Activated CD4-positive, alpha-beta T cell treated with anti-CD3 and anti-CD28 coated beads, Interleukin-2, amount 10 ng/mL, durations not matched to agents 24 days and 14 days (primary cell): ENCODE results near the gene PGRMC1. TPM values are rescaled to one million over a fixed set of nuclear protein-coding genes. Genes with fewer than 3 reads are reported as not detected.
"Not testable (repeated sequence)": the region's sequence is repeated elsewhere in the genome, so short reads cannot be mapped to it uniquely, and the experiment has no call there.

Experiments used
- DNase-seq: peaks from one replicate; pipeline ENCODE4 v3.0.0; 2022
- H3K27ac Mint-ChIP-seq: one replicate; pipeline ENCODE4 v1.8.0; 2022; ENCODE audit warnings: mild to moderate bottlenecking, mixed read lengths
- H3K27me3 Mint-ChIP-seq: one replicate; pipeline ENCODE4 v1.8.0; 2022; ENCODE audit warnings: mixed read lengths
- H3K36me3 Mint-ChIP-seq: one replicate; pipeline ENCODE4 v1.8.0; 2022; ENCODE audit warnings: low read depth, mild to moderate bottlenecking, mixed read lengths
- H3K4me1 Mint-ChIP-seq: one replicate; pipeline ENCODE4 v1.8.0; 2021; ENCODE audit warnings: mixed read lengths
- H3K4me3 Mint-ChIP-seq: one replicate; pipeline ENCODE4 v1.8.0; 2022; ENCODE audit warnings: mild to moderate bottlenecking, moderate library complexity, mixed read lengths
- H3K9me3 Mint-ChIP-seq: one replicate; pipeline ENCODE4 v1.8.0; 2021; ENCODE audit warnings: mixed read lengths
- intact Hi-C: fragments of 100-400 bp; cut with micrococcal nuclease; formaldehyde crosslinking; loops from one replicate; pipeline ENCODE4 v1.15.1; 2023
- total RNA-seq: library from RNA; stranded (reverse); gene quantifications from 2 replicates; pipeline ENCODE4 v1.2.3, GENCODE V29; 2022

PGRMC1 gene
- total RNA-seq, 1 donor from 2014 or later = 45.5 TPM

DNA sequence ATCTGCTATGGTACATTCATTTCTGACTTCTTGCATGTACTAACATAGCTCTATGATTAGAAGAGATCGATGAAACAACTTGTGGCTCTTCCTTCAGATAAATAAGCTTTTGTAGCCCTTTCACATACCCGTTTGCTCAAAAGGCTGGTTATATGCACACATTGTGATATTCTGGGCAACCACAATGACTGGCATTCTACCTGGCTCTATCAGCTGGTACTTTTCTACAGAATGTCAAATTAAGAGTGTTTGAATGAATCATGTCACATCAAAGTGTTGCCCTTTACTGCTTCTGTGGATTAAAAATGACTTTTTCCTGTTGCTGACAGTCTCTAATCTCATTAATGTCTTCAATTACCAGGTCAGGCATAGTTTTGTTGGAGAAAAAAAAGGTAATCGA lies 11.6 kb downstream of the PGRMC1 start:
- no peak overlapping the region for H3K27ac Mint-ChIP-seq
- no peaks in the 10 kb centered on the region for H3K9me3 Mint-ChIP-seq
- H3K27me3 Mint-ChIP-seq = no peaks in the 10 kb centered on the region
- no peak overlapping the region for H3K4me3 Mint-ChIP-seq
- intact Hi-C loops = loop anchor here (10.0 kb wide), 1 partner anchor 147 kb away; the partner anchor contains the start of gene SLC25A43
- peaks cover 25% of the 10 kb centered on the region for H3K36me3 Mint-ChIP-seq
- peaks cover 5% of the 10 kb centered on the region for H3K4me1 Mint-ChIP-seq
- no peak for DNase-seq

DNA sequence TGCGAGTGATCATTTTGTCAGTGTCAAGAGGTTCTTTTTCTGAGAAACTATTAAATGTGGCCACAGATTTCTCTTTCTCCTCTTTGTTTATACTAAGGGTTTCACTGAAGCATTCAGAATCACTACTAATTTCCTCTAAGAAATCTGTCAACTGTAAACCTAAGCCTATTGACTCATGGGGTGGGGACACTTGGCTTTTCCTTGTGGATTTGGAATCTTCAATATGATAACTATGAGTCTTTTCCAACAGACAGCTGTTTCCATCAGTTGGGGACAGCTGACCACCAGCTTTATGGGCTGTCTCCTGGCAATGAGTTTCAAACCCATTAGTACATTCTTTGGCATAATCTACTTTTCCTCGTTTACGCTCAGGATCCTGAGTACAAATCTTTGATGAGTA lies 13.8 kb downstream of the PGRMC1 start:
- intact Hi-C loops = loop anchor here (10.0 kb wide), 1 partner anchor 145 kb away; the partner anchor contains the start of gene SLC25A43
- peaks cover 3% of the 10 kb centered on the region for H3K4me1 Mint-ChIP-seq
- no peaks in the 10 kb centered on the region for H3K27me3 Mint-ChIP-seq
- H3K9me3 Mint-ChIP-seq = no peaks in the 10 kb centered on the region
- H3K36me3 Mint-ChIP-seq = peaks cover 12% of the 10 kb centered on the region
- no peak overlapping the region for H3K4me3 Mint-ChIP-seq
- DNase-seq = no peak
- no peak overlapping the region for H3K27ac Mint-ChIP-seq

GRCh38 chrX:119251386-119251785 lies 15.3 kb downstream of the PGRMC1 start:
- Mint-ChIP-seq H3K36me3 (peaks cover 6% of the 10 kb centered on the region), H3K4me3 (no peak overlapping the region), H3K27me3 (no peaks in the 10 kb centered on the region), H3K27ac (no peak overlapping the region), H3K4me1 (peaks cover 3% of the 10 kb centered on the region), H3K9me3 (no peaks in the 10 kb centered on the region)
- no peak for DNase-seq
- intact Hi-C loops = no loop called here

DNA sequence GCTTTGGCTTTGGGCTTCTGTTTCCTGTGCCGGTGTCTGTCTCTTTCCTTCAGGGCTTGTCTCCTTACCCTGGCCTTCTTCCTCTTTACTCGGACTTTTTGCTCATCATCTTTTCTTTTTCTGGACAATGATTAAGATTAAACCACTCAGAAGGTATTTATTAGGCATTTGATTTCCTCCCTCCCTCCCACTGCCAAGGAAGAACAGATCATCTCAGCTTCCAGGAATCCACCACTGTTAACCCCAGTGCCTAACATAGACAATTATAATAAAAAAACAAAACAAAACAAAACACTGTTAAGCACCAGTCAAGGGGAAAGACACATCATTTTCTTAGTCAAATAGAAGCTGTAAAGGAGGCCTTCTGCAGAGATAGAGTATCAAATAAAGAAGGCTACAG lies 16.6 kb downstream of the PGRMC1 start:
- no peak for DNase-seq
- Mint-ChIP-seq H3K4me1 (peaks cover 3% of the 10 kb centered on the region), H3K27me3 (peaks cover 7% of the 10 kb centered on the region), H3K9me3 (no peaks in the 10 kb centered on the region), H3K36me3 (peaks cover 6% of the 10 kb centered on the region), H3K4me3 (no peak overlapping the region), H3K27ac (no peak overlapping the region)
- intact Hi-C loops = no loop called here

GRCh38 chrX:119266364-119266995 lies 30.4 kb downstream of the PGRMC1 start:
- DNase-seq = peak; percentile 68
- intact Hi-C loops = loop anchor here (2.0 kb wide), 1 partner anchor 148 kb away; no protein-coding TSS in a partner anchor
- H3K27ac Mint-ChIP-seq = no peak overlapping the region
- H3K4me1 Mint-ChIP-seq = no peaks in the 10 kb centered on the region
- H3K36me3 Mint-ChIP-seq = no peaks in the 10 kb centered on the region
- H3K4me3 Mint-ChIP-seq = no peak overlapping the region
- H3K27me3 Mint-ChIP-seq = peaks cover 22% of the 10 kb centered on the region
- H3K9me3 Mint-ChIP-seq = no peaks in the 10 kb centered on the region

GRCh38 chrX:119267115-119267514 lies 31.0 kb downstream of the PGRMC1 start:
- DNase-seq, H3K4me1 Mint-ChIP-seq, H3K36me3 Mint-ChIP-seq, H3K27ac Mint-ChIP-seq, H3K9me3 Mint-ChIP-seq, H3K4me3 Mint-ChIP-seq: not testable (repeated sequence)
- intact Hi-C loops = loop anchor here (2.0 kb wide), 1 partner anchor 148 kb away; no protein-coding TSS in a partner anchor
- H3K27me3 Mint-ChIP-seq = peaks cover 23% of the 10 kb centered on the region

DNA sequence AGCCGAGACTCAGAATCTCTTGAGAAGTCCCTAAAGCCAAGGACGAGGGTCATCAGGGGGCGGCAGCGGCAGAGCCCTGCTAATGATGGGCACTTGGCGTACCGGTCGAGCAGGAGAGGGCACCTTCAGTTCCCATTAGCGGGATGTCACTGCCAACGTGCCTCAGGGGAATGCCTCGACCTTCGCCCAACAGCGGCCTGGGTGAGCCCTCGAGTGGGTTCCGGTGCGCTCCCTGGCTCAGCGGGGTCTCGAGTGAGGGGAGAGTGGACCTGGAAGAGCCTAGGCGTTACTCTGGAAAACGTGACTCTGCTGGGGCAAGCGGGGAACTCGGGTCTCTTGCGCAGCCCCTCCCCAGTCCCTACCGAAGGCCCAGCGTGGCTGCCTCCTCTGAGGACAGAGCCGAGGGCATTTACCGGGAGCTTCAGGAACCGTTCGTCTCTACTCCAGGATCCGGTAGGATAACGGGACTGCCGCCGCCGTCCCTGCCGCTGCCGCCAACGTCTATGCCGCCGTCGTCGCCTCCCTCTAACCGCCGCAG lies 36.9 kb downstream of the PGRMC1 start:
- intact Hi-C loops = no loop called here
- Mint-ChIP-seq H3K4me3 (peak overlapping the region; percentile 71), H3K27ac (no peak overlapping the region), H3K4me1 (peaks cover 5% of the 10 kb centered on the region), H3K9me3 (no peaks in the 10 kb centered on the region), H3K36me3 (no peaks in the 10 kb centered on the region), H3K27me3 (peaks cover 34% of the 10 kb centered on the region)
- DNase-seq = no peak

DNA sequence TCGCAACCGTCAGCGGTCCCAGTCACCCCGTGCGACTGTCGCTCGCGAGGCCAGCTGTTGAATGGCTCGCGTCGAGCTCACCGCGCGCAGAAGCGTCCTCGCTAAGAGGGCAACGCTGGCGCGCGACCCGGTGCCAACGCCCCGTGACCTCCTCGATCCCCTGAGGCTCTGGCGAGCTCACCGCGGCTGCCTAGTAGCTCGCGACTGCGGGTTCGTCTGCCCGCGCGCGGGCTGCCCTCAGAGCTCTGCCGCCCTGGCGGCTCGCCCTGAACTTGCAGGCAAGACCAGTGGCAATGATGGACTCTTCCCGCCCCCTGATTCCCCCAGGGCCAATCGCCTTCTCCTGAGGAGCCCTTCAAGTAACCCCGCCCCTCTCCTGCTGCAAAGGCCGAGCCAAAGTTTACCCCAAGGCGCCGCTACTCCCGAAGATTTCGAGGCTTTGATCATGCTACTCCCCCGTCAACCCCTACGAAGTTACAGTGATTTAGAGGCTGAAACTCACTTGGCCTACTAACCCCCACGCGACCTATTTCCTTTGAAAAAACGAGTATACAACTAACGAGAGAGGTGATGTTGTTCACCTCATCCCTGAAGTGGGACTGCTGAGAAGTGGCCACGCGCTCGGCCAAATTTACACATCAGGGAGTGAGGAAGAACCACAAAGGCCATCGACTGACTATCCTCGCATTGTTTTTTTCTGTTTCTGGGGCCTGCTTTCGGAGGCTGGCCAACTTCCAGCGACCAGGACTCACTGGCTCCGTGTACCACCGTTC lies 37.5 kb downstream of the PGRMC1 start:
- no peak overlapping the region for H3K27ac Mint-ChIP-seq
- H3K4me3 Mint-ChIP-seq = peak overlapping the region; percentile 71
- intact Hi-C loops = no loop called here
- peaks cover 5% of the 10 kb centered on the region for H3K4me1 Mint-ChIP-seq
- H3K9me3 Mint-ChIP-seq = no peaks in the 10 kb centered on the region
- H3K36me3 Mint-ChIP-seq = no peaks in the 10 kb centered on the region
- H3K27me3 Mint-ChIP-seq = peaks cover 30% of the 10 kb centered on the region
- DNase-seq = peak; percentile 82

GRCh38 chrX:119282347-119282746 lies 46.3 kb downstream of the PGRMC1 start:
- H3K4me3 Mint-ChIP-seq, H3K27me3 Mint-ChIP-seq, H3K4me1 Mint-ChIP-seq, H3K27ac Mint-ChIP-seq, intact Hi-C loops, DNase-seq, H3K36me3 Mint-ChIP-seq, H3K9me3 Mint-ChIP-seq: not testable (repeated sequence)

DNA sequence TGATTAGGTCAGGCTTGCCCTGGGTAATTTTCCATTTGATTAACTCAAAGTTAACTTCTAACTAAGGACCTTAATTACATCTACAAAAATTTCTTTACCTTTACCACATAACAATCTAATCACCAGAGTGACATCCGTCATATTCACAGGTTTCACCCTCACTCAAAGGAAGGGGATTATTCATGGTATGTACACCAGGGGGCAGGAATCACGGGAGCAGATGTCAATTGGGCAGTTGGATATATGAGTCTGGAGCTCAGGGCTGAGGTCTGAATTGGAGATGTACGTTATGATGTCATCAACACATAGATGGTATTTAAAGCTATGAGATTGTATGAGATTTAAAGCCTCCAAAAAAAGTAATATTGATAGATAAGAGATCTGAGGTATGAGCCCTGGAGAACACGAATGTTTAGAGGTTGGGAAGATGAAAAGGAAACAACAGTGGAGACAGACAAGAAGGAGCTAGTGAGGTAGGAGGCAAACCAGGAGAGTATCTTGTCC lies 52.9 kb downstream of the PGRMC1 start:
- peaks cover 7% of the 10 kb centered on the region for H3K27me3 Mint-ChIP-seq
- H3K9me3 Mint-ChIP-seq = no peaks in the 10 kb centered on the region
- H3K36me3 Mint-ChIP-seq = no peaks in the 10 kb centered on the region
- no peak overlapping the region for H3K4me3 Mint-ChIP-seq
- no peak overlapping the region for H3K27ac Mint-ChIP-seq
- intact Hi-C loops = no loop called here
- no peak for DNase-seq
- no peaks in the 10 kb centered on the region for H3K4me1 Mint-ChIP-seq

DNA sequence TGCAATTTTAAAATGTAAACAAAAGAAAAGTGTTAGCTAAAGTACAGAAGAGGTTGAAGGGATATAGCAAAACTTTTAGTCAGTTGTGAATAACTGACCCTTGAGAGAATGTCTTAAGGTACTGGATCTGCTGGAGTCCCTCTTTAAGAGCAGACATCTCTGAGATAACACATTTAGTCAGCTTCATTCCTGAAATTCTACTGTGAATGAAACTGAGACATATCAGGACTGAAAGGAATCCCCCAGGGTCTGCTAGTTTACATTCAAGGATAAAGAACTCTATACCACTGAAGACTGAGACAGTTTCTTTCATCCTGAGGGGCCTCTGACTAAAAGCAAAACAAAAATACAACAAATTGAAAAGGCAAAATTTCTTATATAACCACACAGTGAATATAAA lies 54.4 kb downstream of the PGRMC1 start:
- no peaks in the 10 kb centered on the region for H3K36me3 Mint-ChIP-seq
- no peak overlapping the region for H3K27ac Mint-ChIP-seq
- H3K4me1 Mint-ChIP-seq = no peaks in the 10 kb centered on the region
- no peaks in the 10 kb centered on the region for H3K9me3 Mint-ChIP-seq
- H3K4me3 Mint-ChIP-seq = no peak overlapping the region
- no peak for DNase-seq
- peaks cover 6% of the 10 kb centered on the region for H3K27me3 Mint-ChIP-seq
- intact Hi-C loops = no loop called here

- H3K9me3 Mint-ChIP-seq, H3K4me3 Mint-ChIP-seq, DNase-seq, intact Hi-C loops, H3K27me3 Mint-ChIP-seq, H3K27ac Mint-ChIP-seq, H3K36me3 Mint-ChIP-seq, H3K4me1 Mint-ChIP-seq: not testable (repeated sequence)
These were observed 55.2 kb downstream of the PGRMC1 start for GRCh38 chrX:119291246-119291645.

DNA sequence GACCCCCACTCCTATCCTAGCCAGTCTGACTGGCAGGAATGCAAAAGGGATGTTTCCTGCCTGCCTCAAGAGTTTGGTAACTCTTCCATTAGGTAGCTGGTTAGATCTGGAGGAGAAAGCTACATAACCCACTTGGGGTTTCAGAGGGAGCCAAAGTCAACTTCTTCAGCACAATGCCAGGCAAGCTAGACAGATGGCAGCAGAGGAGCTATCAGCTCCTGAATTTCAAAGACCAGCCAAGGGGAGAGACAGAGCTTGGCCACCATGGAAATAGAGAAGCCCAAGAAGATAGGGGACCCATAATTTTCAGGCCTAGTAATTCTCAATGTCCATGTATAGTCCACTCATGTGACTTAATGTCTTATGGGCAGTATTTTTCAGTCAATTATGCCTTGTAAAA lies 56.4 kb downstream of the PGRMC1 start:
- DNase-seq = no peak
- no peak overlapping the region for H3K27ac Mint-ChIP-seq
- intact Hi-C loops = no loop called here
- H3K36me3 Mint-ChIP-seq = no peaks in the 10 kb centered on the region
- H3K9me3 Mint-ChIP-seq = no peaks in the 10 kb centered on the region
- H3K4me1 Mint-ChIP-seq = no peaks in the 10 kb centered on the region
- H3K27me3 Mint-ChIP-seq = peaks cover 6% of the 10 kb centered on the region
- no peak overlapping the region for H3K4me3 Mint-ChIP-seq
